K562 (cell line): ENCODE data around the gene NDUFB5. TPM values are rescaled to one million over a fixed set of nuclear protein-coding genes. Genes with fewer than 3 reads are reported as not detected.
A peak's percentile ranks its signal among the peaks of the same experiment; 100 is the strongest.

Experiments used
- AFF1 ChIP-seq, 2 experiments: fragments of 450-650 bp; IDR thresholded peaks; 2 replicates each; pipeline ENCODE4 v1.6.1; 2018; ENCODE audit warnings: mild to moderate bottlenecking in 2 of 2, low read depth in 1 of 2; ENCODE audit not compliant: partially characterized antibody in 2 of 2
- ARID4B ChIP-seq: sonication (generic); formaldehyde crosslinking; IDR thresholded peaks from 2 replicates; pipeline ENCODE4 v1.8.0; 2022; ENCODE audit warnings: mild to moderate bottlenecking, missing genetic modification reagents
- E2F6 ChIP-seq, 2 experiments: IDR thresholded peaks; 2 replicates each; pipeline ENCODE4 v1.6.1; 2011; ENCODE audit warnings: borderline replicate concordance in 1 of 2, control low read depth in 1 of 2, low read depth in 1 of 2, low read length in 1 of 2, mild to moderate bottlenecking in 1 of 2, mixed read lengths in 1 of 2, moderate library complexity in 1 of 2; ENCODE audit not compliant: insufficient read depth in 1 of 2, insufficient read length in 1 of 2, poor library complexity in 1 of 2, severe bottlenecking in 1 of 2; ENCODE audit errors: extremely low read depth in 1 of 2
- EP300 ChIP-seq: IDR thresholded peaks from 2 replicates; pipeline ENCODE4 v1.6.1; 2012; ENCODE audit warnings: low read length, improper control_type of control experiment
- JUND ChIP-seq, 2 experiments: IDR thresholded peaks; 2 replicates in 1 of 2; 3 replicates in 1 of 2; pipeline ENCODE4 v1.6.1; 2011; ENCODE audit warnings: borderline replicate concordance in 2 of 2, low read depth in 2 of 2, low read length in 2 of 2, improper control_type of control experiment in 1 of 2, missing biosample characterization in 1 of 2, missing genetic modification characterization in 1 of 2, missing genetic modification reagents in 1 of 2
- LCOR ChIP-seq: sonication (generic); formaldehyde crosslinking; IDR thresholded peaks from 2 replicates; pipeline ENCODE4 v1.8.0; 2022; ENCODE audit warnings: mild to moderate bottlenecking, missing genetic modification reagents
- MAZ ChIP-seq, 2 experiments: fragments of 450-650 bp in 1 of 2; sonication (generic) in 1 of 2; formaldehyde crosslinking; IDR thresholded peaks in 1 of 2; conservative IDR thresholded peaks in 1 of 2; 2 replicates each; pipeline versions ENCODE4 v1.4.0 to v1.5.0; 2020; ENCODE audit warnings: mild to moderate bottlenecking in 1 of 2, missing genetic modification reagents in 1 of 2
- MTF1 ChIP-seq: fragments of 250-450 bp; sonication (Bioruptor Pico); IDR thresholded peaks from 2 replicates; pipeline ENCODE4 v1.9.0; 2021; ENCODE audit warnings: moderate library complexity, mild to moderate bottlenecking, inconsistent platforms, borderline replicate concordance
- RB1 ChIP-seq: fragments of 450-650 bp; IDR thresholded peaks from 2 replicates; pipeline ENCODE4 v1.6.1; 2017; ENCODE audit warnings: low read depth, mild to moderate bottlenecking
- SMC3 ChIP-seq: conservative IDR thresholded peaks from 2 replicates; pipeline ENCODE4 v1.6.1; 2011; ENCODE audit warnings: low read depth, low read length, improper control_type of control experiment; ENCODE audit not compliant: insufficient read depth
- YY1 ChIP-seq, 3 experiments: IDR thresholded peaks; 2 replicates each; pipeline ENCODE4 v1.6.1; 2011; ENCODE audit warnings: low read length in 2 of 3, mild to moderate bottlenecking in 2 of 3, moderate library complexity in 2 of 3, borderline replicate concordance in 1 of 3, control low read depth in 1 of 3, low read depth in 1 of 3; ENCODE audit not compliant: insufficient read depth in 3 of 3, insufficient replicate concordance in 2 of 3, control insufficient read depth in 1 of 3, insufficient read length in 1 of 3; ENCODE audit errors: extremely low read depth in 1 of 3
- ZFP91 ChIP-seq: sonication (generic); formaldehyde crosslinking; IDR thresholded peaks from 2 replicates; pipeline ENCODE4 v1.8.0; 2022; ENCODE audit warnings: mild to moderate bottlenecking, missing genetic modification reagents
- polyA plus RNA-seq, 8 experiments: library from polyadenylated mRNA; depleted of rRNA in 4 of 8; stranded (reverse) in 5 of 8; unstranded in 3 of 8; fragments of >200 nt; fragmentation: Nextera tagmentation in 2 of 8; fragmentation: Illumina TruSeq in 1 of 8; extraction: Ambion mirVana in 2 of 8; extraction: Trizol in 1 of 8; gene quantifications; 2 replicates each; pipeline versions ENCODE4 v1.2.1 to v1.2.3, GENCODE V29; 2011 to 2014; ENCODE audit warnings: inconsistent platforms in 1 of 8, missing spikeins in 1 of 8
- total RNA-seq, 7 experiments: library from RNA; depleted of rRNA in 6 of 7; stranded (reverse); fragments of >200 nt in 6 of 7; fragmentation: Illumina TruSeq in 2 of 7; extraction: Trizol in 2 of 7; gene quantifications; 2 replicates each; pipeline versions ENCODE4 v1.2.1 to v1.2.3, GENCODE V29; 2011 to 2021; ENCODE audit warnings: low replicate concordance in 1 of 7

NDUFB5 gene
- total and polyA plus RNA-seq, 9 of the 15 experiments (the other 6 are each of a cell fraction or from before 2014, with no cell fraction given) = 128 to 466 (median 176) TPM

- TF ChIP-seq JUND (IDR thresholded peaks at IDR 0.05; ENCODE audit: borderline replicate concordance, low read depth, low read length) (no peak), JUND (tag; IDR thresholded peaks at IDR 0.05; ENCODE audit: borderline replicate concordance, low read depth, low read length) (no peak), ZFP91 (no peak), AFF1 (IDR thresholded peaks at IDR 0.05; ENCODE audit: low read depth in 1 of 2, partially characterized antibody in 2 of 2) (no peak), LCOR (CRISPR knock-in tag) (peak; percentile 42; the same call in 1 of the 2 replicates), MAZ (CRISPR knock-in tag; conservative IDR thresholded peaks at IDR 0.05 in 1 of 2, IDR thresholded peaks at IDR 0.05 in 1 of 2) (0 out of 4 replicates have a peak, but pooled peaks of 1 of the 2 experiments have one; percentile 9), E2F6 (IDR thresholded peaks at IDR 0.05; ENCODE audit: borderline replicate concordance in 1 of 2, extremely low read depth in 1 of 2, insufficient read depth in 1 of 2, insufficient read length in 1 of 2, low read depth in 1 of 2, low read length in 1 of 2, poor library complexity in 1 of 2, severe bottlenecking in 1 of 2) (peak in 1 of 2 experiments; percentile 42), YY1 (IDR thresholded peaks at IDR 0.05; ENCODE audit: borderline replicate concordance in 1 of 3, control insufficient read depth in 1 of 3, extremely low read depth in 1 of 3, insufficient read depth in 3 of 3, insufficient read length in 1 of 3, insufficient replicate concordance in 2 of 3, low read depth in 1 of 3, low read length in 2 of 3) (peak in 1 of 3 experiments; percentile 44), MTF1 (no peak), ARID4B (CRISPR knock-in tag) (peak; percentile 83), RB1 (peak; percentile 50; the same call in 1 of the 2 replicates), SMC3 (0 out of 2 replicates have a peak, but pooled peaks have one; percentile 10), EP300 (no peak)
Measured at GRCh38 chr3:179563271-179563783, 41.3 kb upstream of the NDUFB5 start (continued).
